MM.1S (cell line): ENCODE data around the gene TRIM68.

Source experiments
- DNase-seq: peaks from one replicate; pipeline ENCODE4 v3.0.0-alpha.2; 2015
- H2AFZ ChIP-seq: fragments of 300-600 bp; sonication (generic); 2 replicates; pipeline ENCODE4 v1.6.0; 2016; ENCODE audit warnings: antibody characterized with exemption, low read length
- H3F3A ChIP-seq: fragments of 300-600 bp; sonication (generic); 2 replicates; pipeline ENCODE4 v1.6.1; 2016; ENCODE audit warnings: mild to moderate bottlenecking, antibody characterized with exemption, low read length, moderate library complexity, mixed read lengths; ENCODE audit not compliant: insufficient read depth
- H3K27ac ChIP-seq: fragments of 300-600 bp; sonication (generic); 2 replicates; pipeline ENCODE4 v1.5.1; 2016; ENCODE audit warnings: mild to moderate bottlenecking, low read length
- H3K27me3 ChIP-seq: fragments of 300-600 bp; sonication (generic); replicated peaks from 2 replicates; pipeline ENCODE4 v1.6.0; 2016; ENCODE audit warnings: low read length; ENCODE audit not compliant: insufficient read depth
- H3K36me3 ChIP-seq: fragments of 300-600 bp; sonication (generic); replicated peaks from 2 replicates; pipeline ENCODE4 v1.6.1; 2016; ENCODE audit warnings: mild to moderate bottlenecking, low read length, mixed read lengths; ENCODE audit not compliant: insufficient read depth
- H3K4me1 ChIP-seq: fragments of 300-600 bp; sonication (generic); 2 replicates; pipeline ENCODE4 v1.6.1; 2016; ENCODE audit warnings: low read length, mixed read lengths
- H3K4me2 ChIP-seq: fragments of 300-600 bp; sonication (generic); 2 replicates; pipeline ENCODE4 v1.6.0; 2016; ENCODE audit warnings: low read depth, low read length
- H3K4me3 ChIP-seq: fragments of 300-600 bp; sonication (generic); 2 replicates; pipeline ENCODE4 v1.5.1; 2016; ENCODE audit warnings: low read length, mixed read lengths
- H3K79me2 ChIP-seq: fragments of 300-600 bp; sonication (generic); 2 replicates; pipeline ENCODE4 v1.6.1; 2016; ENCODE audit warnings: mixed run types, low read length, mixed read lengths
- H3K9ac ChIP-seq: fragments of 300-600 bp; sonication (generic); 2 replicates; pipeline ENCODE4 v1.6.1; 2016; ENCODE audit warnings: low read length, mixed read lengths
- H3K9me2 ChIP-seq: fragments of 300-600 bp; sonication (generic); replicated peaks from 2 replicates; pipeline ENCODE4 v1.6.1; 2016; ENCODE audit warnings: mild to moderate bottlenecking, low read length, mixed read lengths; ENCODE audit not compliant: insufficient read depth
- H3K9me3 ChIP-seq: fragments of 300-600 bp; sonication (generic); replicated peaks from 2 replicates; pipeline ENCODE4 v1.6.1; 2016; ENCODE audit warnings: mild to moderate bottlenecking, low read length, mixed read lengths; ENCODE audit not compliant: insufficient read depth
- H4K20me1 ChIP-seq: fragments of 300-600 bp; sonication (generic); 2 replicates; pipeline ENCODE4 v1.6.1; 2016; ENCODE audit warnings: mild to moderate bottlenecking, low read length, moderate library complexity, mixed read lengths; ENCODE audit not compliant: insufficient read depth
- CTCF ChIP-seq: fragments of 300-600 bp; sonication (generic); IDR thresholded peaks from 2 replicates; pipeline ENCODE4 v1.5.1; 2016; ENCODE audit warnings: antibody characterized with exemption, low read length, mixed read lengths
- EZH2 ChIP-seq: fragments of 300-600 bp; sonication (generic); optimal IDR thresholded peaks from 2 replicates; pipeline ENCODE3; 2017; ENCODE audit warnings: low read depth, mild to moderate bottlenecking, antibody characterized with exemption, low read length, mixed read lengths
- EZH2phosphoT487 ChIP-seq: fragments of 300-600 bp; sonication (generic); IDR thresholded peaks from 2 replicates; pipeline ENCODE4 v1.6.1; 2018; ENCODE audit warnings: antibody characterized with exemption, low read length

The TRIM68 gene

GRCh38 chr11:4643076-4643475, 35.0 kb upstream of the TRIM68 start:
- no peaks in the 10 kb centered on the region for H3K79me2 ChIP-seq
- no peak overlapping the region for H3K4me3 ChIP-seq
- H2AFZ ChIP-seq = no peak overlapping the region
- no peaks in the 10 kb centered on the region for H3K4me1 ChIP-seq
- H3K9ac ChIP-seq = no peak overlapping the region
- H3K9me2 ChIP-seq = no peaks in the 10 kb centered on the region
- H3K4me2 ChIP-seq = no peak overlapping the region
- DNase-seq = no peak
- H3K27me3 ChIP-seq = no peaks in the 10 kb centered on the region
- no peaks in the 10 kb centered on the region for H3F3A ChIP-seq
- H4K20me1 ChIP-seq = no peaks in the 10 kb centered on the region
- H3K36me3 ChIP-seq = no peaks in the 10 kb centered on the region
- H3K27ac ChIP-seq = no peak overlapping the region
- no peaks in the 10 kb centered on the region for H3K9me3 ChIP-seq
- TF ChIP-seq EZH2 = no peak

- no peak overlapping the region for H3K9ac ChIP-seq
These were observed 34.0 kb upstream of the TRIM68 start for GRCh38 chr11:4642043-4642442.

GRCh38 chr11:4641501-4641900, 33.5 kb upstream of the TRIM68 start:
- H3K4me3 ChIP-seq = no peak overlapping the region
- no peaks in the 10 kb centered on the region for H3K4me1 ChIP-seq
- no peak overlapping the region for H3K27ac ChIP-seq
- H3K27me3 ChIP-seq = no peaks in the 10 kb centered on the region
- no peaks in the 10 kb centered on the region for H3K9me2 ChIP-seq
- no peak overlapping the region for H3K4me2 ChIP-seq
- no peak overlapping the region for H2AFZ ChIP-seq
- H3K9me3 ChIP-seq = no peaks in the 10 kb centered on the region
- no peaks in the 10 kb centered on the region for H4K20me1 ChIP-seq
- TF ChIP-seq EZH2 = no peak
- no peak for TF ChIP-seq EZH2phosphoT487
- TF ChIP-seq CTCF = no peak
- no peak for DNase-seq
- H3K79me2 ChIP-seq = no peaks in the 10 kb centered on the region
- no peak overlapping the region for H3K9ac ChIP-seq
- no peaks in the 10 kb centered on the region for H3K36me3 ChIP-seq
- no peaks in the 10 kb centered on the region for H3F3A ChIP-seq

More at GRCh38 chr11:4642043-4642442, 34.0 kb upstream of the TRIM68 start:
- Histone ChIP-seq H3K9me3 (no peaks in the 10 kb centered on the region), H3F3A (no peaks in the 10 kb centered on the region), H3K4me2 (no peak overlapping the region), H3K79me2 (no peaks in the 10 kb centered on the region), H3K4me1 (no peaks in the 10 kb centered on the region), H3K9me2 (no peaks in the 10 kb centered on the region), H3K4me3 (no peak overlapping the region), H4K20me1 (no peaks in the 10 kb centered on the region), H3K27me3 (no peaks in the 10 kb centered on the region), H3K27ac (no peak overlapping the region), H2AFZ (no peak overlapping the region), H3K36me3 (no peaks in the 10 kb centered on the region)
- TF ChIP-seq EZH2 (no peak), EZH2phosphoT487 (no peak), CTCF (no peak)
- no peak for DNase-seq

- Histone ChIP-seq H3K36me3 (no peaks in the 10 kb centered on the region), H2AFZ (no peak overlapping the region), H3K4me1 (no peaks in the 10 kb centered on the region), H3K9me2 (no peaks in the 10 kb centered on the region), H4K20me1 (no peaks in the 10 kb centered on the region), H3K27me3 (no peaks in the 10 kb centered on the region), H3K4me3 (no peak overlapping the region), H3F3A (no peaks in the 10 kb centered on the region), H3K9me3 (no peaks in the 10 kb centered on the region), H3K79me2 (no peaks in the 10 kb centered on the region), H3K9ac (no peak overlapping the region), H3K27ac (no peak overlapping the region), H3K4me2 (no peak overlapping the region)
- no peak for TF ChIP-seq EZH2phosphoT487
- TF ChIP-seq EZH2 = no peak
- no peak for TF ChIP-seq CTCF
- DNase-seq = no peak
These were observed 31.9 kb upstream of the TRIM68 start for GRCh38 chr11:4639931-4640330.
